NB4 (cell line): ENCODE results near the gene ADAM12.

Experiments used
- DNase-seq: peaks from one replicate; pipeline ENCODE4 v3.0.0; 2010; ENCODE audit warnings: low read depth
- H3K4me3 ChIP-seq: one replicate; pipeline ENCODE4 v1.5.1; 2011; ENCODE audit warnings: mild to moderate bottlenecking, low read depth, low read length, moderate library complexity
- MAX ChIP-seq: IDR thresholded peaks from 2 replicates; pipeline ENCODE4 v1.6.1; 2011; ENCODE audit warnings: low read depth, low read length
- MYC ChIP-seq: IDR thresholded peaks from 2 replicates; pipeline ENCODE4 v1.6.1; 2011; ENCODE audit warnings: low read depth, low read length
- POLR2A ChIP-seq: IDR thresholded peaks from 2 replicates; pipeline ENCODE4 v1.6.1; 2011; ENCODE audit warnings: mild to moderate bottlenecking; ENCODE audit not compliant: insufficient read length; ENCODE audit errors: extremely low read depth
- TF ChIP-seq, protein P1 (sequence below): IDR thresholded peaks from one replicate; pipeline ENCODE4 v1.5.1; 2012; ENCODE audit warnings: low read depth, low read length

ADAM12 gene

DNA sequence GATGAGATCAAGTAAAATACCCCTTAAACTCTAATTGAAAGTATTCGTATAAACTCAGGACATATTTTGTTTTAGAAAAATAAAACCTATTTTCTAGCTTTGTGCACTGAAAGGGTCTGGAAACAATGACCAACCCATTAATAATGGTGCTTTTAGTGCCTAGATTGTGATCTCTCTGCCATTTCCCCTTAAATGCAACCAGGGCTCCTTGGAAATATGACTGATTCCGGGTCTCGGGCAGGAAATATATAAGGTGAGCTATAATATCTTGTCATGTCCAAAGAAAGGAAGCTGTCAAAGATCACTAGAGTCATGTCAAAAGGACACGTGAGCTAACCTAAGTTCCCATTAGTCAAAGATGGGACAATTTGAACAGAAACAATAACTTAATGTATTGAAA lies 12.4 kb upstream of the ADAM12 start:
- H3K4me3 ChIP-seq: no peak overlapping the region
- TF ChIP-seq MYC (no peak), POLR2A (no peak), MAX (no peak)
- TF ChIP-seq, protein P1, sequence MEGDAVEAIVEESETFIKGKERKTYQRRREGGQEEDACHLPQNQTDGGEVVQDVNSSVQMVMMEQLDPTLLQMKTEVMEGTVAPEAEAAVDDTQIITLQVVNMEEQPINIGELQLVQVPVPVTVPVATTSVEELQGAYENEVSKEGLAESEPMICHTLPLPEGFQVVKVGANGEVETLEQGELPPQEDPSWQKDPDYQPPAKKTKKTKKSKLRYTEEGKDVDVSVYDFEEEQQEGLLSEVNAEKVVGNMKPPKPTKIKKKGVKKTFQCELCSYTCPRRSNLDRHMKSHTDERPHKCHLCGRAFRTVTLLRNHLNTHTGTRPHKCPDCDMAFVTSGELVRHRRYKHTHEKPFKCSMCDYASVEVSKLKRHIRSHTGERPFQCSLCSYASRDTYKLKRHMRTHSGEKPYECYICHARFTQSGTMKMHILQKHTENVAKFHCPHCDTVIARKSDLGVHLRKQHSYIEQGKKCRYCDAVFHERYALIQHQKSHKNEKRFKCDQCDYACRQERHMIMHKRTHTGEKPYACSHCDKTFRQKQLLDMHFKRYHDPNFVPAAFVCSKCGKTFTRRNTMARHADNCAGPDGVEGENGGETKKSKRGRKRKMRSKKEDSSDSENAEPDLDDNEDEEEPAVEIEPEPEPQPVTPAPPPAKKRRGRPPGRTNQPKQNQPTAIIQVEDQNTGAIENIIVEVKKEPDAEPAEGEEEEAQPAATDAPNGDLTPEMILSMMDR: no peak
- DNase-seq: no peak

DNA sequence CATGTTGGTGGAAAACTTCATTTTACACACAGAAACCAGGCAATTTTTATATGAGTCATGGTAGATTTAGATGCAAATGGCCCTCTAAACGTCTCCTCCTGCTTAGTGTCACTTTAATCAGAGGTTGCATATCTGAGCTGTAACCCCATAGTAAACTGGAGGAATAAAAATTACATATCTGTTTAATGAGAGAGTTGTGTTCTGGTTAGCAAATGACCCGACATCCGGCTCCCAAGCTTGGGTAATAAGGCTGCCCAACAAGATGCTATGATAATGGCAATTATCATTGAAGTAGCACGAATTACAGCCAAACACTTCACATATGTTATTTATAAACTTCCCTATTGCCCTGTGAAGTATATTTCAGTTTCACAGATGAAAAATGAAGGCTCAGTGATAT lies 10.6 kb upstream of the ADAM12 start:
- DNase-seq: no peak
- TF ChIP-seq MAX (no peak), MYC (no peak), POLR2A (no peak)
- TF ChIP-seq, protein P1: no peak
- H3K4me3 ChIP-seq: no peak overlapping the region

DNA sequence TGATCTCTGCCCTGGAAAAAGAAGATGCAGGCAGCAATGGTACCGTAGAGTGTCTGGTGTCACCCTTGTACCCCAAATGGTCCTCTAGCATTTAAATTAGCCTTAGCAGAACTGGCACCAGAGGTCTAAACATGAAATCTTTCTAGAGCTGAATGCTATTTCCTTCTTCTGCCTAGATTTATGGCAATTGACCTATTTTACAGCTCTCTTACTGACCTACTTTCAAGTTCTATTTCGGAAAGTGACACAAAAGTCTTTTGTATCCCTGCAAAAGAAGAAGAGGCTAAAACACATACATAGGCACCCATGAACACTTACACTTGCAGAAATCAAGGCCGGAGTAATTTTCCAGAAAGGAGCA lies 10.1 kb upstream of the ADAM12 start:
- no peak overlapping the region for H3K4me3 ChIP-seq
- TF ChIP-seq, protein P1: no peak
- TF ChIP-seq MAX (no peak), POLR2A (no peak), MYC (no peak)
- DNase-seq: no peak

DNA sequence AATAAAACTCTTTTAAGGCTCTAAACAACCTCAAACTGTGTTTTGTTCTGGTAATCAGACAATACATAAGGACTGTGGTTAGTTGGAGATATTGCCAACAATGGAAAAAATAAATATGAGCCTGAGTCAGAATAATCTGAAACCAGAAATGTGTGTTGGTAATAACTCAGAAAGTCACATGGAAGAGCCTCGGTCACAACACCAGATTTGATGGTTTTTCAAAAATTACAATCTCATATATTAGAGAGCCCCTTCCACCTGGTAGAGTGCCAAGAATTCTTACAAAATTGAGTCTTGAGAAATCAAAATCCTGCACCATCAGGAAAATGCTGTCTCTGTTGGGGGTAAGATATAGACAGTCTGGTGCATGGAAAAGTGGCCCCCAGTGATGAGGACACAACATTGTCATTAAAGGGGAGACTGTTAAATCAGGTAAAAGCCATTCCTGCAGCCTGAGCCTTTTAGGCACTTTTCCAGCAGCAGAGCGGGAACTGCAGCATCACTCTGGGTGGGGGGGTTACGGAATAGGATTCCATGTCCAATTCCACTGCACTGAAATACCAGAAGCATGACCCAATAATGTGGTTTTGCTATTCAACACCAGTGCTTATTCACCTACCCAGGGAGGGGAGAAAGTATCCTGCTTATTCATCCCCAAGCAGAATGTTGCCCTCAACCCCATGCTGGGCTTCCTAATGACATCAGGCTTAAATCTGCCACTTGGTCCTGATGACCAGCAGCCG lies 9.5 kb upstream of the ADAM12 start:
- H3K4me3 ChIP-seq: no peak overlapping the region
- no peak for DNase-seq
- TF ChIP-seq POLR2A: no peak
- TF ChIP-seq, protein P1: no peak
- TF ChIP-seq MAX: no peak
- TF ChIP-seq MYC: no peak

GRCh38 chr10:126397156-126397555 lies 8.9 kb upstream of the ADAM12 start:
- no peak overlapping the region for H3K4me3 ChIP-seq
- TF ChIP-seq MAX (no peak), POLR2A (no peak), MYC (no peak)
- TF ChIP-seq, protein P1: no peak
- DNase-seq: no peak
